ENCODE measurements around the gene CSNK1A1. TPM values are rescaled to one million over a fixed set of nuclear protein-coding genes. Genes with fewer than 3 reads are reported as not detected.

The CSNK1A1 gene
- total RNA-seq, 1 donor from 2014 or later = 195 TPM

DNA sequence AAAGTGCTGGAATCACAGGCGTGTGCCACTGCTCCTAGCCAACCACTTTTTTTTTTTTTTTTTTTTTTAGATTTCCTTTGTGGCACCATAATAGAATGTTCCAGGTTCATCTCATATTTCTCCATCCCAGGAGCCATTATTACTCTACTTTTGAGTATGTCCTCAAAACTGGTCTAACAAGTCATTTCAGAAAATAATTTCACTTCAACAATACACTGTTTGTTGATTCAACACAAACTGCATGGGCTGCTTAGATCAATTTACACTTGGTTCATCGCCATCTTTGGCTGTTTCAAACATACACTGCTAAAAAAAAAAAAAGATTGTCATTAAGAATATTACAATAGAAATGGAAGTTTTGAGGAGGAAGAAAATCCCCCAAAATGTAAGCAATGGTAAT is 57.9 kb downstream of the CSNK1A1 start:
- DNase-seq (ENCODE audit: low spot score) = no peak
- peaks cover 37% of the 10 kb centered on the region for H3K36me3 Mint-ChIP-seq (ENCODE audit: low read depth)
- no peaks in the 10 kb centered on the region for H3K27me3 Mint-ChIP-seq (ENCODE audit: insufficient read depth)
- intact Hi-C loops (cut with micrococcal nuclease) = loop anchor here (5.0 kb wide), 1 partner anchor 51 kb away; no protein-coding TSS in a partner anchor
- no peaks in the 10 kb centered on the region for H3K4me1 Mint-ChIP-seq (ENCODE audit: low read depth)
- no peaks in the 10 kb centered on the region for H3K9me3 Mint-ChIP-seq
- H3K4me3 Mint-ChIP-seq = no peak overlapping the region
- H3K27ac Mint-ChIP-seq = no peak overlapping the region

DNA sequence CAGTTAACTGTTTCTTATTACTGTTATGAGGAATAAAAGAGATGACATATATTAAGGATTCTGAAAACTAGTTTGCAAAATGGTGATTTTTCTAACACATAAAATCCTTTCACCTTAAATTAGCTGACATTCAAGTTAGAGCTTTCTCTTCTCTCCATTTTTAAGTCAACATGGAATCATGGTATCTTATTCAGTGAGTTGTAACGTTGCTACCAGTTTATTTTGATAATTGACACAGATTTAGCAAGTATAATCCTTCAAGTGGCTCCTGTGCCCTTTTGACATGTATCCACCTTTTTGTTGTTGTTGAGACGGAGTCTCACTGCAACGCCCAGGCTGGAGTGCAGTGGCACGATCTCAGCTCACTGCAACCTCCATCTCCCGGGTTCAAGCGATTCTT is 58.5 kb downstream of the CSNK1A1 start:
- Mint-ChIP-seq H3K27me3 (ENCODE audit: insufficient read depth) (no peaks in the 10 kb centered on the region), H3K9me3 (no peaks in the 10 kb centered on the region), H3K27ac (no peak overlapping the region), H3K4me1 (ENCODE audit: low read depth) (no peaks in the 10 kb centered on the region), H3K4me3 (no peak overlapping the region), H3K36me3 (ENCODE audit: low read depth) (peaks cover 37% of the 10 kb centered on the region)
- intact Hi-C loops (cut with micrococcal nuclease) = loop anchor here (5.0 kb wide), 1 partner anchor 50 kb away; no protein-coding TSS in a partner anchor
- no peak for DNase-seq (ENCODE audit: low spot score)

DNA sequence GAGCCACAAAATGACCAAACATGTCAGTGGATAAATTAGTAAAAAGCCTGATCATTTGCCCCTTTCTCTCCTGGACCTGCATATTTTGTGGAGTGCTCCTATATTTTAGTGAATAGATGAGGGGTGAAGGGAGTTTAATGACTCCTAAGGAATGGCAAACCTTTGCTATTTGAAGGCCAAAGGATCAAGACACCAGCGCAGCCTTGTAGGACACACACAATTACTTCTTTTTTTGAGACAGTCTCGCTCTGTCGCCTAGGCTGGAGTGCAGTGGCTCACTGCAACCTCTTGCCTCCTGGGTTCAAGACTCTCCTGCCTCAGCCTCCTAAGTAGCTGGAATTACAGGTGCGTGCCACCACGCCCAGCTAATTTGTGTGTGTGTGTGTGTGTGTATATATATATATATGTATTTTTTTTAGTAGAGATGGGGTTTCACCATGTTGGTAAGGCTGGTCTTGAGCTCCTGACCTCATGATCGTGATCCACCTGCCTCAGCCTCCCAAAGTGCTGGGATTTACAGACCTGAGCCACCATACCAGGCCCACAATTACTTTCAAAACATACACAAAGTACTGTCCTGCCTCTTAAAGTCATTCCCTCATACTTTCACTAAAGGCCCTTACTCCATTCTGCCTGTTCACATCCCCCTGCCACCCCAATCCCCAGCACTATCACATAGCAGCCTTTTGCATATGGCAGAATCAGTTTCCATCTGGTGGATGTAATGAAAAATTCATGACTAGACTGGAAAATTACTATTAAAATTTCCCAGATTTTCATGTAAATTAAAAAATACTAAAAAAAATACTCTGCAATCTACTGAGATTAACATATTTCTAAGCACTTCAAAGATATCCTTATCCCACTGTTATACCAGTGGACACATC is 60.4 kb downstream of the CSNK1A1 start:
- Mint-ChIP-seq H3K4me1 (ENCODE audit: low read depth) (no peaks in the 10 kb centered on the region), H3K9me3 (no peaks in the 10 kb centered on the region), H3K36me3 (ENCODE audit: low read depth) (peaks cover 23% of the 10 kb centered on the region), H3K27me3 (ENCODE audit: insufficient read depth) (no peaks in the 10 kb centered on the region), H3K27ac (no peak overlapping the region), H3K4me3 (no peak overlapping the region)
- no peak for DNase-seq (ENCODE audit: low spot score)
- intact Hi-C loops (cut with micrococcal nuclease) = loop anchor here (5.0 kb wide), 1 partner anchor 49 kb away; no protein-coding TSS in a partner anchor

DNA sequence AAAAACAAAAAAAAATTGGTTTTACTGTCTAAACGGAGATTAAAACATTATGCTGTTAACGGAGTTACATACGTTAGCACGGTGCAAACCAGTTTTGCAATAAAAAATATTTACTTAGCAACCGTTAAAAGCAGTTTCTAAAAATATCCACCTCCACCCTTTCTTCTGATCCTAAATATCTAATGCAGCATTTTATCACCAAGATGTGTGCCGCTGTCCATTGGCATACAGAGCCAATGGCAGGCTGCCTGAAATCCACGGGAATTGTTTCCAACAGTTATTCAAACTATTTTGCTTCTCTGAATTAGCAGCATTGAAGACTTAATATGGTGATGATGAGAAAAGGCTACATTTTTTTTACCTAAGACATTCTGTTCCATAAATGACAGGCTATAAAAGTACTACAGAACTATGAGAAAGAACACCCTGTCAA is 61.6 kb downstream of the CSNK1A1 start:
- no peaks in the 10 kb centered on the region for H3K4me1 Mint-ChIP-seq (ENCODE audit: low read depth)
- no peak overlapping the region for H3K27ac Mint-ChIP-seq
- no peak overlapping the region for H3K4me3 Mint-ChIP-seq
- no peak for DNase-seq (ENCODE audit: low spot score)
- H3K9me3 Mint-ChIP-seq = no peaks in the 10 kb centered on the region
- H3K27me3 Mint-ChIP-seq (ENCODE audit: insufficient read depth) = no peaks in the 10 kb centered on the region
- peaks cover 17% of the 10 kb centered on the region for H3K36me3 Mint-ChIP-seq (ENCODE audit: low read depth)
- intact Hi-C loops (cut with micrococcal nuclease) = loop anchor here (5.0 kb wide), 1 partner anchor 47 kb away; no protein-coding TSS in a partner anchor

DNA sequence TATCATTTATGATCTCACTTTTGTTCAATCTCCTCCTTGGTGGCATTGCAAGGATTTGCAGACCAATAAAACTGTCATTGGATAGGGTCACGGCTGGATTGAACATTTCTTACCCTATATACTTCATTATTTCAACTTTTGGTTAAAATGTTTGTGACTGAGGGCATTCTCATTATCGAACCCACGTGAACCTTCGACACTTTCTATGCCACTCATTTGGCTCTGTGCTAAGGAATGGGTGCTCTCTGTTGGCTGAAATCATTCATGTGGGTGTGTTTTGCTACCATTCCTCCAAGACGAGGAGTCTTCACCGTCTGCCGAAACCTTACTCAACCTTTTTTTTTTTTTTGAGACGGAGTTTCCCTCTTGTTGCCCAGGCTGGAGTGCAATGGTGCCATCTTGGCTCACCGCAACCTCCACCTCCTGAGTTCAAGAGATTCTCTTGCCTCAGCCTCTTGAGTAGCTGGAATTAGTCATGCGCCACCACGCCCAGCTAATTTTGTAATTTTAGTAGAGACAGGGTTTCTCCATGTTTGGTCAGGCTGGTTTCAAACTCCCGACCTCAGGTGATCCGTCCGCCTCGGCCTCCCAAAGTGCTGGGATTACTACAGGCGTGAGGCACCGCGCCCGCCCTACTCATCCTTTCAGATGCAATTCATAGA is 62.5 kb downstream of the CSNK1A1 start:
- no peaks in the 10 kb centered on the region for H3K27me3 Mint-ChIP-seq (ENCODE audit: insufficient read depth)
- no peaks in the 10 kb centered on the region for H3K9me3 Mint-ChIP-seq
- intact Hi-C loops (cut with micrococcal nuclease) = no loop called here
- no peak for DNase-seq (ENCODE audit: low spot score)
- no peak overlapping the region for H3K27ac Mint-ChIP-seq
- no peaks in the 10 kb centered on the region for H3K4me1 Mint-ChIP-seq (ENCODE audit: low read depth)
- peaks cover 12% of the 10 kb centered on the region for H3K36me3 Mint-ChIP-seq (ENCODE audit: low read depth)
- no peak overlapping the region for H3K4me3 Mint-ChIP-seq

DNA sequence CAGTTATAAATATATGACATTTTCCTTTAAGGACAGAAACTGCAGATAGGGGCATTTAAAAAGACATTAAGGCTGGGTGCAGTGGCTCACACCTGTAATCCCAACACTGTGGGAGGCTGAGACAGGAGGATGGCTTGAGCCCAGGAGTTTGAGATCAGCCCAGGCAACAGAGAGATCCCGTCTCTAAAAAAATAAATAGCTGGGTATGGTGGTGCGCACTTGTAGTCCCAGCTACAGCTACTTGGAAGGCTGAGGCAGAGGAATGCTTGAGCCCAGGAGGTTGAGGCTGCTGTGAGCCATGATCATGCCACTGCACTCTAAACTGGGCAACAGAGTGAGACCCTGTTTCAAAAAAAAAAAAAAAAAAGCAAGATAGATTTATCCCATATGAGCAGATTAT is 63.6 kb downstream of the CSNK1A1 start:
- no peak overlapping the region for H3K27ac Mint-ChIP-seq
- intact Hi-C loops (cut with micrococcal nuclease) = no loop called here
- no peaks in the 10 kb centered on the region for H3K9me3 Mint-ChIP-seq

DNA sequence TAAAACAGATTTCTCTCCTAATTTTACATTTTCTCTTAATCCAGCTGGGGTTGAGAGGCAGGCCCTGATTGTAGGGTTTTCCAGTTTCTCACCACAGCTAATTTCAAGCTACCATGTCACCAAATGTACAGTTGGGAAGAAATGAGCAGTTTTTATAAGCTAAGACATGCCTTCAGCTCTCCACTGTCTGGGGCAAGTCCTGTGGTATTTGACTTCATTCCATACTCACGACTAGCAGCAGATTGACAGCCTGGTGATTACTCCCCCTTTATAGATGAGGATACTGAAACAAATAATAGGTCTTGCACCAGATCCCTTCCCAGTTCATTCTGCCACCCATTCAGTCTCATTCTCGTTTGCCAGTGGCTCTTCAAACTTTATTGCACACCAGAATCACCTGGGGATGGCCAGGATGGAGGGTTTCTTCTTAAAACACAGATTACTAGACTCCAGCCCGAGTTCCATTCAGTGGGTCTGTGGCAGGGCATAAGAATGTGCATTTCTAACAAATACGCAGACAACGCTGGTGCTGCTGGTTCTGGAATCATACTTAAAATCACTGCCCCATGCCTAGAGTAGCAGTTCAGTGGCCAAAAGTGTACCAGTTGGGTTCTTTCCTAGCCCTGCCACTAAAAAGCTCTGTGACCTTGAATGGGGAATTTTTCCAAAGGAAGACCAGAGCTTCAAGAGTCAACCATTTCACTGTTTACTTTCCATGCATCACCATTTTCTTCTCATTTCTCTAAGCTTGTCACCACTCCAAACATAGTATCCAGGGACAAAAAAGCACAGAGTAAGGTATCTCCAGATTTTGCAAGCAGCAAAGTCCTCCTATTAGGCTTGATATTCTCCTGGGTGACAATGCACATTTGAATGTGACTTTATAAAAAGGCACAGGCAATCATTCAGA is 64.3 kb downstream of the CSNK1A1 start:
- intact Hi-C loops (cut with micrococcal nuclease) = no loop called here
- no peaks in the 10 kb centered on the region for H3K9me3 Mint-ChIP-seq
- H3K27me3 Mint-ChIP-seq (ENCODE audit: insufficient read depth) = peaks cover under 1% of the 10 kb centered on the region
- peaks cover 4% of the 10 kb centered on the region for H3K36me3 Mint-ChIP-seq (ENCODE audit: low read depth)
- H3K4me3 Mint-ChIP-seq = no peak overlapping the region
- DNase-seq (ENCODE audit: low spot score) = no peak
- no peaks in the 10 kb centered on the region for H3K4me1 Mint-ChIP-seq (ENCODE audit: low read depth)
- H3K27ac Mint-ChIP-seq = no peak overlapping the region

More for the DNA sequence above, 63.6 kb downstream of the CSNK1A1 start:
- Mint-ChIP-seq H3K36me3 (ENCODE audit: low read depth) (peaks cover 7% of the 10 kb centered on the region), H3K4me3 (no peak overlapping the region), H3K4me1 (ENCODE audit: low read depth) (no peaks in the 10 kb centered on the region), H3K27me3 (ENCODE audit: insufficient read depth) (no peaks in the 10 kb centered on the region)
- no peak for DNase-seq (ENCODE audit: low spot score)

DNA sequence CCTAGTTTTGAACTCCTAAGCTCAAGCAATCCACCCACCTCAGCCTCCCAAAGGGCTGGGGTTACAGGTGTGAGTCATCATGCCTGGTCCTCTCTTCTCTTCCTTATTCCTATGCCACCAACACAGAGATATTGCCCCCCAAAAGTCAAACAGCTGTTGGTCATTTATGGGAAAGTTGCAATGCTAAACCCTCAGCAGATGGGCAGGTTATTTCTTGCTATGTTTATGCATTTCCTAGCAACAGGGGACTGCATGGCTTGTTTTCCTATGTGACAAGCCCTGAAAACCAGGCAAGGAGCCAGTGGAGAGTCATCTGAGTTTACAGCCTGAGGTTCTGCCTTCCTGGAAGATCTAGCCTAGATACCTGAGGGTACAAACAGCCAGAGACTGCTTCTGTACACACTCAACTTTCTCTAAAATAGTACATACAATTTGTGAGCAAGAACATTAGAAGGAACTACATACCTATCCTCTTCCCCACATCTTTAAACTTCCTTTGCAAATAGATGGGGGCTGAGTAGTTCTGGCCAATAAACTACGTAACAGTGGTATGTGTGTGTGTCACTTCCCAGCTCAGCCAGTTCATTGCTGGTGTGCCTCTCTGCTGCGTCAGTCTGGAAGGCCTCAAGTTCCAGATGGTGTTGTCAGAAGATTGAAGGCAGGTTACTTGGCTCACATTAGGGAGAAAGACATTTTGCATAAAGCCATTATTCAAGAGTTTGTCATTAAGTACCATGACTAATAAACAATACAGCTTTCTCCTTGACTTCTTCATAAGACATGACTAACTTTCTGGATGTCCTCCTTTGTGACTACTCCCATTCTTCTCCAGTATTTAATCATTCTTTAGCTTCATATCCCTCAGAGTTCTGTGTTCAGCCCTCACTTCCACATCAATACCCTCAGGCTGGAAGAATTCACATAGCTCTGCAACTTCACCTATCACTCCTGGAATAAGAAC is 65.3 kb downstream of the CSNK1A1 start:
- intact Hi-C loops (cut with micrococcal nuclease) = no loop called here
- Mint-ChIP-seq H3K4me3 (no peak overlapping the region), H3K36me3 (ENCODE audit: low read depth) (no peaks in the 10 kb centered on the region), H3K27me3 (ENCODE audit: insufficient read depth) (peaks cover 2% of the 10 kb centered on the region), H3K27ac (no peak overlapping the region), H3K4me1 (ENCODE audit: low read depth) (no peaks in the 10 kb centered on the region), H3K9me3 (no peaks in the 10 kb centered on the region)
- DNase-seq (ENCODE audit: low spot score) = no peak

DNA sequence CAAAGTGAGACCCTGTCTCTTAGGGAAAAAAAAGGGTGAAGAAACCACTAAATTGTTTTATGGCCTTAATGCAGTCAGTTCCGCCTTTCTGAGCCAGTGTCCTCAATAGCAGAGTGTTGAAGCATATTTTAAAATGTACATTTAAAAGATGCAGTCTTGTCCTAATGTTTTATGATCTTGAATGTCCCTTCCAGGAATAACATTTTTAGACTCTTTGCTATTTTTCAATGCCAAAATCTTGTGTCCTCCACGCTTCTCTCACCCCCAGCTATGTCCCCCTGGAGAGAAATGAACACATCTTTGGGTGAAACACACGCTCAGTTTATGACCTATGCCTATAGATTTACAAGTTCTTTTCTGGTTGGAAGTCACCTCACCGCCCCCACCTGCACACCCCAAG is 69.8 kb downstream of the CSNK1A1 start:
- Mint-ChIP-seq H3K27ac (no peak overlapping the region), H3K4me1 (ENCODE audit: low read depth) (no peaks in the 10 kb centered on the region), H3K9me3 (no peaks in the 10 kb centered on the region), H3K27me3 (ENCODE audit: insufficient read depth) (peaks cover 8% of the 10 kb centered on the region), H3K36me3 (ENCODE audit: low read depth) (no peaks in the 10 kb centered on the region), H3K4me3 (no peak overlapping the region)
- intact Hi-C loops (cut with micrococcal nuclease) = no loop called here
- no peak for DNase-seq (ENCODE audit: low spot score)

DNA sequence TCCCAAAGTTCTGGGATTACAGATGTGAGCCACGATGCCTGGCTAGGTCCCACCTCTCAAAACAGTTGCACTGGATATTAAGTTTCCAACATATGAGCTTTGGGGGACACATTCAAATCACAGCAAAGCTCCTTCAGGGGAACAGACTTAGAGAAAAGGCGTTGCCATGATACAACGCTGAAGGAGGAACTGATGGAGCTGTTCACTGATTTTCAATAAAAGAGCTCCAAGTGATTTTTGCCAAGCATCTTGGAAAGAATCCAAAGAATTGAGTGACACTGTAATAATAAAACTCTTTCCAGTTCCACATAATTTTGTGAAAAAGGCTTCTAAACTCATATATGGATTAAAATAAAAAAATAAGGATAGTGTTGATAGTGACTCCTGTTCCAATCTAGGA is 72.5 kb downstream of the CSNK1A1 start:
- no peaks in the 10 kb centered on the region for H3K4me1 Mint-ChIP-seq (ENCODE audit: low read depth)
- H3K4me3 Mint-ChIP-seq = no peak overlapping the region
- DNase-seq (ENCODE audit: low spot score) = no peak
- H3K9me3 Mint-ChIP-seq = no peaks in the 10 kb centered on the region
- intact Hi-C loops (cut with micrococcal nuclease) = no loop called here
- H3K36me3 Mint-ChIP-seq (ENCODE audit: low read depth) = no peaks in the 10 kb centered on the region
- H3K27me3 Mint-ChIP-seq (ENCODE audit: insufficient read depth) = peaks cover 8% of the 10 kb centered on the region
- no peak overlapping the region for H3K27ac Mint-ChIP-seq

DNA sequence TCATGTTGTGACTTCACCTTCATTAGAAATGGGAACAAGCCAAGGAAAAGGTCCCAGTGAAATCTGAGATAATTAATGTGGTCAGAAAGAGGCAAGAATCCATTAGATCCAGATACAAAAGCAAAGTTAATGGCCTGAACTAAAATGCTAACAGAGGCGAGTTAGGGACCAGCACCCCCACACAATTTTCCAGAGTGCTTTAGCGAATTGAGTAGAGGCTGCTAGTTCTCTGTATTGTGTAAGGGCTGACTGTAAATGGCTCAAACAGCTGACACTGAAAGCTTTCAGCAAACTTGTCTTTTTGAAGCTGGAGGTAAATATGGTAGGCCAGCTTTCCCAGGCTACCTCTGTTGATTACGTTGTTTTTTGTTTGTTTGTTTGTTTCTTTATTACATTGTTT is 75.5 kb downstream of the CSNK1A1 start:
- no peak for DNase-seq (ENCODE audit: low spot score)
- H3K36me3 Mint-ChIP-seq (ENCODE audit: low read depth) = no peaks in the 10 kb centered on the region
- H3K9me3 Mint-ChIP-seq = no peaks in the 10 kb centered on the region
- no peak overlapping the region for H3K4me3 Mint-ChIP-seq
- no peak overlapping the region for H3K27ac Mint-ChIP-seq
- intact Hi-C loops (cut with micrococcal nuclease) = no loop called here
- no peaks in the 10 kb centered on the region for H3K4me1 Mint-ChIP-seq (ENCODE audit: low read depth)
- peaks cover 6% of the 10 kb centered on the region for H3K27me3 Mint-ChIP-seq (ENCODE audit: insufficient read depth)

DNA sequence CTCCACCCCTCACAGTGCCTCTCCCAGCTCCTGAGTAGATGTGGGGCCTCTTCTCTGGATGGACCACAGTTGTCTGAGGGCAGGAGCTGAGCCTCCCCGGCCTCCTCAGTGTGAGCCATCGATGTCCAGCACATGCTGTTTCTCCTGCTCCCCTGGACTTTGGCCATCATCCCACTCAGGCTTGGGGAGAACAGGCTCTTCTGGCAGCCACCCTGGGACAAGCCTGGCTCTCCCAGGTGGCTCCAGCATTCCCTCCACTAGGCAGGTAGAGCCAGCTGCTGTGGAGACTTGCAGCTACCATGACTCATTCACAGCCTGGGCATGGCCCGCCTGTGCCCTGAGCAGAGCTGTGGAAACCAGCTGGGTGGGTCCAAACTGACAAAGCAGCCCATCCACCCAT is 77.0 kb downstream of the CSNK1A1 start:
- Mint-ChIP-seq H3K9me3 (no peaks in the 10 kb centered on the region), H3K4me3 (no peak overlapping the region), H3K27ac (no peak overlapping the region), H3K36me3 (ENCODE audit: low read depth) (no peaks in the 10 kb centered on the region), H3K4me1 (ENCODE audit: low read depth) (no peaks in the 10 kb centered on the region), H3K27me3 (ENCODE audit: insufficient read depth) (peaks cover 6% of the 10 kb centered on the region)
- intact Hi-C loops (cut with micrococcal nuclease) = no loop called here
- DNase-seq (ENCODE audit: low spot score) = no peak

All from activated T-helper 1 cell treated with anti-CD3 and anti-CD28 coated beads, Interleukin-12 subunit alpha, Interleukin-12 subunit beta, Interleukin-2, Interleukin-4 antibody, amounts not matched to agents 30 ng/mL and 10 ng/mL and 1 ng/mL, durations not matched to agents 14 hours and 24 hours and 36 hours (primary cell).